GM18517 (cell line): ENCODE measurements around the gene CHSY1.
"Not testable (repeated sequence)": the region's sequence is repeated elsewhere in the genome, so short reads cannot be mapped to it uniquely, and the experiment has no call there.

Experiments used
- ATAC-seq: cut with Tn5 transposase; IDR thresholded peaks from one replicate; pipeline ENCODE4 v1.9.1; 2021; ENCODE audit warnings: mild to moderate bottlenecking, moderate library complexity; ENCODE audit not compliant: unreplicated experiment

The CHSY1 gene

DNA sequence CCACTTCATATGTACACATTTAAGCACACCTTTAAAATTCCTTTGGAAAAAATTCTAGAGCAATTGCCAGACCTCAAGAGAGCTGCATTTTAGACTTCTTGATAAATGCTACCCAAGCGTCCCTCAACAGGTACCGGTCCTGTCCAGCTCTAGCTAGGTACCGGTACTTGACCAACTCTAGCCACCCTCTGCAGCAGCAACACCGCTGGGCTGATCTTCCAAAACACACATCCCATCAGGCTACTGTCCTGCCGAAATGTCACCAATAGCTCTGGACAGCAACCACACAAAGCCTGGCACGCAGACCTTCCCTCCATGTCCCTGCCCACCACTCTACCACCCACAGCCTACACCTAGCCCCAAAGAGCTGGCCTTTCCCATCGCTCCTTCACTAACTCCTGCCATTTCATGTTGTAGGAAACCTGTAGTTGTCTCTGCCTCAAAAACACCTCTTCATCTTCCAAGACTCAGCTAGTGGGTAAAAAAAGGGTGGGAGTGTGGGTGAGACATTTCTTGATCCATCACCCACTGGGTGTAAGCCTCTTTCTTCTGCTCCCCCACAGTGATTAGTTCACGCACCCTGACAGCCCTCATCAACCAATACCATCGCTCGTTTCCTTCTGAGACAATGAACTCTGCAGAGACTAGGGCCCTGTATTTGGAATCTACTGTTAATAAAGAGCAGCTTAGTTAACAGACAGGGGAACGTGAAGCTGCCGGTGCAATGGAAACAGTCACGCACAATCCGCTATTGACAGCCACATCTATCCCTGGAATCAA is 6.8 kb downstream of the CHSY1 start:
- no peak for ATAC-seq

DNA sequence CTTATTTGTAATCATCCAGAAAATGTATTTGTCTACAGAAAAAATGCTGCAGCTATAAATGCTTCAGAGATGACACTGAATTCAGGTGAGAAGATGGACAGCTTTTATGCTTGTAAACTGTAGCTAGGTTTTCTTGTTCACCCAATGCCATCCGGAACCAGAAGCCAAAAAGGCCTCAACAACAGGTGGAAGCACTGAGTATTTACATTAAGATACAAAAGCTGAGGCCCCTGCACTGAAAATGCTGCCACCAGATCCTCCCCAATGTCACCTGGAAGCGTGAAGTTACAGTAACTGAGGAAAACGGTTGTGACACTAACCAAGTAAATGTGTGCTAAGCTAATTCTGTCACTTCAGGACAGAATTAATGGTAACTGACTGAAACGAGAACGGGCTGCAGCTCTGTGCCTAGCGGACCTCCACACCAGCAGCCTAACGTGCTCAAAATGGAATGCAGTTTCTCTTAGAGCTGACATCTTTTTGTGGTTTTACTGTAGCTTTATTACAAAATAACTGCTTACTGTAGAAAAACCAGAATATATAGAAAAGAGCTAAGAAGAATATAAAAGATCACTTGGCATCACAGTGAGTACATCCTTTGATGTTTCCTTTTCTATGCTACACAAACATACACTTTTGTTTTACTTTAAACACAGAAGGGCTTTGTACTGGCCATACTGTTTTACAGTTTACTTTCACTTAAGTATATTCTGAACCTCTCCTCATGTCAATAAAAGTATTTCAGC is 7.6 kb downstream of the CHSY1 start:
- ATAC-seq = no peak

DNA sequence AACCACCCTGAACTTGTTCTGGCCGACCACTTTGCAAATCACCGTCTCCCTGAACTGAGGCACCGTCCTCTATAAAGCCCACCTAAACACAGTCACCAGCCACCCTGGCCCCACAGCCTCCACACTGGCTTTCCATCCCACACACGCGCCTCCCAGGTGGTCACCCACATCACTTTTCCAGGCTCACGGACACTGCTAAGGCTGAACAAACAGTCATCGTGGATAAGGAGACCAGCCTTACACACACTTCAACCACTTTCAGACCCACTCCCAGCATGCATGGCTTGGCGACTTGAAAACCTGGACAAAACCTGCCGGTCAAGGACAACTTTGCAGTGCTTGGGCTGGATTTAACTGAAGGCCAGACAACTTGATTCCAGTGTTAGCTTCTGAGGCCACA is 8.4 kb downstream of the CHSY1 start:
- no peak for ATAC-seq

DNA sequence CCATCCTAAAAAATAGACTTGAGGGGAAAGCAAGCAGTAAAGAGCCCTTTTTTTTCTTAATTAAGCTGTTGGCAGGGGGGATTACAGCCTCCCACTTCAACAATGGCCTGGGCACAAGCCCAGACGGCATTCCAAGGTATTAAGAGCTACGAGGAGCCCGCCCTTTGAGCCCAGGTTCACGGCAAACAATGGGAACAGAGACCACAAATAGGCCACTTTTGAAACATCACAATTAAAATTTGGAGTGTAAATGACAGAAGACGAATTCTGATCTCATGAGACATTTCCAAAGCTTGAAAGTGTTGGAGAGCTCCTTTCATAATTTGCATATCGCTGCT is 8.9 kb downstream of the CHSY1 start:
- ATAC-seq = no peak

DNA sequence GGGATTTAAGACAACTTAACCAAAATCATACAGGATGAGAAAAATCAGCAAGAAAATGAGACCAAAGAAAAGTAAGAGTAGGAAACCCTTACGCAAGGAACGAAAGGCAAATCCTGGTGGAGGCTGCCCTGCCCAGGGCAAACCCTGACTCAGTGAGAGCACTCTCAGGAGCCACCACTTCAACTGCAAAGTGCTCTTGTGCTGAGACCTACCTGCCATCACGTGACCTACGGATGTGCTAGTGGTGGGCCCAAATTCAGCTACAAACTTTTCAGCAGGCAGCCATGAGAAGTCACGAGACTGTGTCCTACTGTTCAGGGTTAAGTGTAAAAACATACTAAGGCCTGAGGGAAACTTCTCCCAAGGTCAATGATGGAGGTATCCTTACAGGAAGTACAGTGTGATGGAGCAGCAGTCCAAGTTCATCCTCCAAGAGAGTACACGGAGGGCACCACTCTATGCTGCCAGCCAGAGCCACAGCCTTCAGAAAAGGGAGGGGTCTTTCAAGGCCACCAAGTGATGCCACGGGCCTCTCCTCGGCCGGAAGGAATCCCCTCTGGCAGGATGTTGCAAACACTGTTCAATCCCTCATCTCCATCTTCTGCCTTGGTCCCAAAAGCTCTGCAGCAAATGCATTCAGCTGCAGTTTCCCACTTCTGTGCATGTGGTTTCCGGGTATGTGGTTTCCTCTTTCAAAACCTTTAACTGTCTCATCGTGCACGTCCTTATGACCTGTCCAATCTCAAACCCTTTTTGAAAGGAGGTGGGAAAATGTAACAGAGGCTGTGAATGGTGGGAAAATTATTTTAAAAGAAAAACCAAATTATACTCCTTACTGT is 9.5 kb downstream of the CHSY1 start:
- ATAC-seq = peak; percentile 88

DNA sequence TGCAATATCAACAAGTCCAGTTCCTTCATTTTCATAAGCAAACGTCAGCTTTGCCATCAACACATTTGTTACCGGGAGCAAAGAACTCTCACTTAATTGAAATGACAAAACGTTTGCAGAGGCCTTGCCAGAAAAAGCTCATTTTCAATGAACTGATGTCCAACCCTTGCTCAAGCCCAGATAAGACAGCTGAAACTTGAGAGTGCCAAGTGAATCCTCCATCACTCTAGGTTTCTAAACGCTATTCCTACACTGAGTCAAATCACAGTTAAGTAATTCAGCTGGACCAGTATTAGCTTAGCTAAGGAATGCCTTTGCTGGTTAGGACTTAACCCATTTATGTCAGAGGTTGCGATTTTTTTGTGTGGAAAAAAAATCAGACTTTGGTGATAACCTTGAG is 11.5 kb downstream of the CHSY1 start:
- ATAC-seq = no peak

DNA sequence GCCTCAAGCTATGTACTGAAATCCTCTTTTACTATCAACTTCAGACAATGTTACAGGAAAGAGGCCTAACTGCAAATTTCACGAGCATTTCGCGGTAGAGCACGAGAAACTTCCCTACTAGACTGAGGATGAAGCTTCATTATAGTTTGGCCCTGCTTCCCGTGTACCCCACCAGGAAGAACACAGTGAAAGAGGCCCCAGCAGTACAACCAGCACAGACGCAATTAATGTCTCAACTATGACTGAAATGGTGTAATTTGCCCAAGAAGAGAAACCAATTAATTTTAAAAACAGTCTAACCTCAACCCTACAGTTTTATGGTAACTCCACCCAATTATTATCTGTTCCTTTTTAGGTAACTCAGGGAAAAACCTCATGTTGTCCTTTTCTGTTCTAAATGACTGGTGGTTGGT is 12.1 kb downstream of the CHSY1 start:
- ATAC-seq = no peak

DNA sequence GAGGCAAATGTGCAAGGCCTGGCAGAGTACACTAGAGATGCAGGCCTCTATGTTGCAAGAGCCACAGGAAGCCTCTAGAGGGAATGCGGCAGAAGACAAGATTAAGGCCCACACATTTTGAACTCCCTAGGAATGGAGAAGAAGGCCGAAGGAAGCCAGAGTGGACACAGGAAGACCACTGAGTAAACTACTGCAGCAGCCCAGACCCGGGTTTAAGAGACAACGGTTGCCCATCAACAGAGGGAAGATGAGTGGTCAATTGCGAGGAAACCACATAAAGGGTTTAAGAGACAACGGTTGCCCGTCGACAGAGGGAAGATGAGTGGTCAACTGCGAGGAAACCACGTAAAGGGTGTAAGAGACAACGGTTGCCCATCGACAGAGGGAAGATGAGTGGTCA is 14.6 kb downstream of the CHSY1 start:
- ATAC-seq = no peak

DNA sequence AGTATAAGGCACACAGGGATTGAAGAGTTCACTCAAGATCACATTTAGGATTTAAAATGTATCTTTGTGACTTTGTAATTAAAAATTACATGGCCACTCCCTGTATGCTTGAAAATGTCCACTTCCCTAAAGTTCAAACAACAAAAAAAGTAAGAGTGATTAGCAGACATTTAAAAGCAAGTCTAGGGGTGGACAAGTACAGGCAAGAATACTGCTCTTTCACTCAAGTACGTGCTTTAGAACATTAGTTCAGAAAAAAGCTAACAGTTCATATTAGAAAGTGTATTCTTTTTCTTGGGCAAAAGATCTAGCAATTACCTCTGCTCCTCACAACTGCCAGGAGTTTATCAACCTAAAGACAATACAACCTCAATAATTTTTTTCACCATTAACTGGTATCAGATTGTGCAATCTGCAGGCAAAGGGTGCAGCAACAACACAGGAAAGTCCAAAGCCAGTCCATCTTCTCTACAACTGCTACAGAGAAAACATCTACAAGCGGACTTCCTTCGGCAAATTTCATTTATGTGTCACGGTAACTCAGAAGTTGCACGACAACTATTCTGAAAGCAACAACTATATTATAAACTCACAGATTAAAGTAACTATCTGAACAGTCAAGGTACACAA is 18.1 kb downstream of the CHSY1 start:
- no peak for ATAC-seq

DNA sequence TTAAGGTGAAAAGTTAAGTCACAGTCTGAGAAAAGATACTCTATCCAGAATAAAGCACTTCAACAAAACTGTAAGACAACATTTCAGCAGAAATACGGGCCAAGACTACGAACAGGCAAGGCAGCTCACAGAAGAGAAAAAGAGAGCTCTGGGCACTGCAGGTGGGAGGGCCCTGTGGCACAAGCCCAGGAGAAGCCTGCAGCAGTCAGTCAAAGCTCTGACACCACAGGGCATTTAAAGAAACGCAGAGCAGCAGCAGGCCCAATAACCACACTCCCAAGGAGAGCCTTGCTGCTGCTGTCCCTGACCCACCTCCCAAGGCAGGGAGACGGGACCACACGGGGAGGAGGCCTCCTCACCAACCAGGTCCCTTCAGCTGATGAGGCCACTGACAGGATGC is 19.2 kb downstream of the CHSY1 start:
- no peak for ATAC-seq

DNA sequence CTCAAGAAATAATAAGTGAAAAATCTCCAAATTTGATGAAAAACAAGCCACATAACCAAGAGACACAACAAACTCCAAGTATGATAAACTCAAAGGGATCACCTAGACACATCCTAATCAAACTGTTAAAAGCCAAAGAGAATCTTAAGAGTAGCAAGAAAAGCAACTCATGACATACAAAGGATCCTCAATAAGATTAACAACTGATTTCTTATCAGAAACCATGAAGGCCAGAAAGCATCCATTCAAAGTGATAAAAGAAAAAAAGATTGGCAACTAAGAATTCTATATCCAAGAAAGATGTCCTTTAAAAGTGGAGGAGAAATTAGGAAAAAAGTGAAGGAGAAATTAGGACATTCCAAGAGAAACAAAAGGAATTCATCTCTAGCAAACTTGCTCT is 23.5 kb downstream of the CHSY1 start:
- no peak for ATAC-seq

DNA sequence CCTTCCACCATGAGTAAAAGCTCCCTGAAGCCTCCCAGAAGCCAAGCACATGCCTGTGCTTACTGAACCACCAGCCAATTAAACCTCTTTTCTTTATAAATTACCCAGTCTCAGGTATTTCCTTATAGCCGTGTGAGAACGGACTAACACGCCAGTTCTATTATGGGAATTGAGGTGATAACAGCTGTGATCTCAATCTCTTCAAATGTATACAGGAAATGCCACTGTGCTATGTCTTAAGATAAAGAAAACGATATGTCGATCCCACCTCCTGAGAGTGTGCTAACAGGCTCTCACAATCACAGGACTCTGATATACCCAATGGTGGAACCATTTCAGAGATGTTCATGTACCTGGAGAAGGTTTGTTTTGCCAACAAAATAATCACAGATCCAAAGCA is 26.2 kb downstream of the CHSY1 start:
- no peak for ATAC-seq

DNA sequence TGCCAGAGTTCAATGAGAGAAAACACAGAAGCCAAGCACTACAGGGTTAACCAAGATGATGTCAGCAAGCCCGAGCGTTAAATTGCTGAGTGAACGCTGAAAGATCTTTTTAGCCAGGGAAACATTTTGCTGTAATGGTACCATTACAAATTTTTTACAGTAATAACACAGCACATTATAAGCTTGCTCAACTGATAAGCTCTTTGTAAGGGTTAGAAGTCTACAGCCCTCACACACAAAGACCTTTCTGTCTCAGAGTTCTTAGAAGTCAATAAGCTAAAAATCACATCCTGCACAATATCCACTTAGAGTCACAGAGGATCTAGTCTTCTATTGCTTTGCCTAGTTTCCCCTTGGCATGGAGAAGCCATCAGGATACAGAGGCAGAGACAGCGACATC is 29.9 kb downstream of the CHSY1 start:
- ATAC-seq = no peak

DNA sequence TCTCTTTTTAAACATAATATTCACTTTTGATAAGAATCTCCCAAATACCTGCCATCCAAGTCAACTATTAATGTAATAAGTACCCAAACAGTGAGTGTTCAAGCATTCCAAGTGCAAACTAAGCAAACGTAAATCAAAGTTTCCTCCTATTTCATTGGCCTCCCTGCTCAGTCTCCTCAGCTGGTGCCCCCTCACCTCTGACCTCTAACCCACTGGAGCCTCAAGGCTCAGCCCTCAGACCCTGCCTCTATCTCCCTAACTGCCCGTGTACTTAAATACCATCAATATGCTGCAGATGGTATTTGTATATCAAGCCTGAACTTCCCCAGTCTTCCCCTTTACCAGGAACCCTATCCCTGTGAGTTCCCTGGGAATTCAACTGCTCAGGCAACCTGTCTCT is 31.8 kb downstream of the CHSY1 start:
- no peak for ATAC-seq

DNA sequence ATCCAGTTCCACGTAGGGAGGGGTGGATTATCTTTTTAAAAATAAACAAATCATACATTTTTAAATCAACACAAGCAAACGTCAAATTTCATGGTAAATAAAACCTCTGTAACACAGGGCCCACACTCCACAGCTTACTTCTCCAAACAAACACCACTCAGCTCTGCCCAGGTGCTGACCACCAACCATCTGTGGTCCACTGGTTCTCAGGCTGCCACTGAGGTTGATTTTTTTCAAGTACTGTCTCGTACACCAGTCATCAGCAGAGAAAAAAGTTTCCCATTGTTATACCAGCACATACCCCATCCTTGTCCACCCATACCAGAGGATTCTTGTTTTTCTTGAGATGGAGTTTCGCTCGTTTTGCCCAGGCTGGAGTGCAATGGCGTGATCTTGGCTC is 32.4 kb downstream of the CHSY1 start:
- ATAC-seq = no peak

DNA sequence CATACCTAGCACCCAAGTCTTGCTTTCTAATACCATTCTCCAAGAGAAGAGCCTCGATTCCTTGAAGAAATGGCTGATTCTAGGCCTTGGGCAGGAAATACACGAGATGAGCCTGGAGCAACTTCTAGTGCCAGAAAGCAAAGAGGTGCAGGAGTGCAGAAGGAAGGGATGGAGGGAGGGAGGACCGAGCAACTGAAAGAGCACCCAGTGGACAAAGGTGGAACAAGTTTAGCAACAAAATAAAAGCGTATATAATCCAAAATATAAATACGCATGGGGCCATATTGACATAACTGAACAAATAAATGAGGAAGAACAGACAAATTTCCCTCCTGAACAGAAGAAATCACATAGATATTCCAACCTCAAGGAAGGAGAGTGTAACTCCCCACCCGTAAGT is 34.4 kb downstream of the CHSY1 start:
- no peak for ATAC-seq

DNA sequence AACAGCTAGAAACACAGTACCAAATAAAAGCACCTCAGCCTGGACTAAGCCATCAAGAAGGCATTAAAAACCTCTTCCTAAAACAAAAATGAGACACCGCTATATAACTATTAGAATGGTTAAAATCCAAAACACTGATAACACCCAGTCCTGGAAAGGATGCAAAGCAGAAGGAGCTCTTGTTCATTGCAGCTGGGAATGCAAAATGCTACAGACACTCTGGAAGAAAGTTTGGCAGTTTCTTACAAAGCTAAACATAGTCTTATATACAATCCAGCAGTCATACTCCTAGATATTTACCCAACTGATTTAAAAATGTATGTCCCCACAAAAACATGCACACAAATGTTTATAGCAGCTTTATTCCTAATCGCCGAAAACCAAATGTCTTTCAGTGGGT is 35.7 kb downstream of the CHSY1 start:
- no peak for ATAC-seq

DNA sequence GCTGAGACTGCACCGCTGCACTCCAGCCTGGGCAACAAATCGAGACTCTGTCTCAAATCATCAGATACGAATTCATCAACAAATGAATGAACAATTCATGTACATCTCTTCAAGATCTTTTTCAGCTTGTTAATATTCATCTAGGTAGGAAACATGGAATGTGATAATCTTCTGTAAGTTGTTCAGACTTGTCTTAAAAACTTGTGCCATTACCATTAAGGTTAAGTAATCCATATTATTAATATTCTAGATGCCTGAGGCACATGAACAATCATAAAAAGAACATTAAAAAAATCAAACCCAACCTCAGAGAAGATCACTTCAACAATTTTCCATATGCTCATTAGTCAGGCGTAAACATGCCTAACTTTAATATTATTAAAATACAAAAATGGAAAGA is 36.2 kb downstream of the CHSY1 start:
- no peak for ATAC-seq

DNA sequence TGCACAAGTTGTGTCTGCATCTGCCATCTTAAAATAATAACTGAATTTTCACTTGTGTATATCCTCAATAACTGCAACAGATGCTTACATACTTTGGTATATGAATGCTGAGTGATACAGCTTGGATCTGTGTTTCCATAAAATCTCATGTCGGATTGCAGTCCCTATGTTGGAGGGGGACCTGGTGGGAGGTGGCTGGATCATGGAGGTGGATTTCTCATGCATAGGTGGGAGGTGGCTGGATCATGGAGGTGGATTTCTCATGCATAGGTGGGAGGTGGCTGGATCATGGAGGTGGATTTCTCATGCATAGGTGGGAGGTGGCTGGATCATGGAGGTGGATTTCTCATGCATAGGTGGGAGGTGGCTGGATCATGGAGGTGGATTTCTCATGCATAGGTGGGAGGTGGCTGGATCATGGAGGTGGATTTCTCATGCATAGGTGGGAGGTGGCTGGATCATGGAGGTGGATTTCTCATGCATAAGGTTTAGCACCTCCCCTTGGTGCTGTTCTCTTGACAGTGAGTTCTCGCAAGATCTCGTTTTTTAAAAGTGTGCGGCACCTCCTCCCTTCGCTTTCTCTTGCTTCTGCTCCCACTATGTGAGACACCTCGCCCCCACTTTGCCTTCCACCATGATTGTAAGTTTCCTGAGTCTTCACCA is 37.3 kb downstream of the CHSY1 start:
- ATAC-seq = not testable (repeated sequence)

DNA sequence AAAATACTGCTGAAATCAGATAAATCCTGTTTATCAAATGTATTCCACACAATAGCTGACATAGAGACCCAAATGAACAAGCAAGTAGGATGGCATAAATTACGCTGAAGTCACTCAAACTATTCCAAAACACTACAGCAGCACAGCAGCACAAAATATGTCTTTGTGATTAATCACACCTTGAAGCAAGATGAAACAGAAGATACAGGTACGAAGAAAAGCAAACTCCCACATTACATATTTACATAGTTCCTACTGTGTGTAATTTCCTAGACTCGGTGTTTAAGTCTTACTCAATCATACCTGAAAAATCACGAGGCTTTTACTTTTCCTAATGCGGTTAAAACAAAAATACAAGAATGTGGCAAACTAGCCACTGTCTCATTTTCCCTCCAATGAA is 38.3 kb downstream of the CHSY1 start:
- ATAC-seq = no peak

DNA sequence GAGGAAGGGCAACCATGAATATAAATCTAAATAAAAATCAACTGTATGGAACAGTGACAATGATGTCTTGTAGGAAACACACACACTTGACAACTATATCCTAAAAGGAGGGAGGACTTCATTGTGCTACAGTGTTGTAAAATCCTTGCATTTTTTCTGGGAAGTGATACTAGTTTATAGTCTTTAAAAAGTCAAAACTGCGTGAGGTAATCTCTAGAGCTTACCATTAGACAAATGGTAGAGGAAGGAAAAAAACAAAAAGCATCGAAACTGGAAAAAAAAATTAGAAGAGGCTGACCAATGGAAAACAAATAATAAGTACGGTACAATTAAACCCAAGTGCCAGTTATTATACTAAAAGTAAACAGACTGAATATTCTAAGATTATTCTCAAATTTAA is 38.7 kb downstream of the CHSY1 start:
- ATAC-seq = no peak
